ENCODE results near the gene TMEM266.

DNA sequence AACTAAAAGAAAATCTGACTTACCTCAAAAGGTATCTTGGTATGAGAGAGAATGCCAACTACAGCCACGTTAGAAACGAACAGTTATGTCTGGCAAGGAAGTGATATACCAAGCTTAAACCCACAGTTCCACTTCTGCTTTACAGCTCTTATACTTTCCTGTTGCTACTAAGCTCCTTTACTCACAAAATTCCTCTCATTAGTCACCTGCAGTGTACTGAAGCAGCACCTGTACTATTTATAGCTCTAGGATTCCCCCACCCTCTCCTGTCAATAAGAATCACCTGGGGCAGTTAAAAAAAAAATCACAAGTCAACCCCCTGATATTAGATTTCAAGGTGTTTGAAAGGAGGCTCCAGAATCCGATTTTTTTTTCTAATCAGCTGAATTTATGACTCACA is 2.9 kb upstream of the TMEM266 start:
- TF ChIP-seq POLR2A (IDR thresholded peaks at IDR 0.05) = no peak
- TF ChIP-seq, protein P1, sequence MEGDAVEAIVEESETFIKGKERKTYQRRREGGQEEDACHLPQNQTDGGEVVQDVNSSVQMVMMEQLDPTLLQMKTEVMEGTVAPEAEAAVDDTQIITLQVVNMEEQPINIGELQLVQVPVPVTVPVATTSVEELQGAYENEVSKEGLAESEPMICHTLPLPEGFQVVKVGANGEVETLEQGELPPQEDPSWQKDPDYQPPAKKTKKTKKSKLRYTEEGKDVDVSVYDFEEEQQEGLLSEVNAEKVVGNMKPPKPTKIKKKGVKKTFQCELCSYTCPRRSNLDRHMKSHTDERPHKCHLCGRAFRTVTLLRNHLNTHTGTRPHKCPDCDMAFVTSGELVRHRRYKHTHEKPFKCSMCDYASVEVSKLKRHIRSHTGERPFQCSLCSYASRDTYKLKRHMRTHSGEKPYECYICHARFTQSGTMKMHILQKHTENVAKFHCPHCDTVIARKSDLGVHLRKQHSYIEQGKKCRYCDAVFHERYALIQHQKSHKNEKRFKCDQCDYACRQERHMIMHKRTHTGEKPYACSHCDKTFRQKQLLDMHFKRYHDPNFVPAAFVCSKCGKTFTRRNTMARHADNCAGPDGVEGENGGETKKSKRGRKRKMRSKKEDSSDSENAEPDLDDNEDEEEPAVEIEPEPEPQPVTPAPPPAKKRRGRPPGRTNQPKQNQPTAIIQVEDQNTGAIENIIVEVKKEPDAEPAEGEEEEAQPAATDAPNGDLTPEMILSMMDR (IDR thresholded peaks at IDR 0.05) = no peak

Data from sigmoid colon (tissue), 3 donors.